GM19043 (cell line): ENCODE results near the gene C1orf210.

Source experiments
- ATAC-seq: cut with Tn5 transposase; IDR thresholded peaks from one replicate; pipeline ENCODE4 v1.9.1; 2021; ENCODE audit warnings: low read depth; ENCODE audit not compliant: unreplicated experiment

The C1orf210 gene

GRCh38 chr1:43312663-43313515 is 27.5 kb upstream of the C1orf210 start:
- ATAC-seq = no peak

- no peak for ATAC-seq
These were observed 26.8 kb upstream of the C1orf210 start for GRCh38 chr1:43312212-43312623.

GRCh38 chr1:43311521-43311920 is 26.1 kb upstream of the C1orf210 start:
- ATAC-seq = no peak

GRCh38 chr1:43309405-43310025 is 24.1 kb upstream of the C1orf210 start:
- ATAC-seq = no peak

GRCh38 chr1:43308635-43309404 is 23.4 kb upstream of the C1orf210 start:
- no peak for ATAC-seq

GRCh38 chr1:43307458-43308158 is 22.2 kb upstream of the C1orf210 start:
- no peak for ATAC-seq

- ATAC-seq = no peak
These were observed 21.5 kb upstream of the C1orf210 start for GRCh38 chr1:43306688-43307457.

- ATAC-seq = no peak
These were observed 20.7 kb upstream of the C1orf210 start for GRCh38 chr1:43305926-43306687.

GRCh38 chr1:43305461-43305860 is 20.1 kb upstream of the C1orf210 start:
- ATAC-seq = no peak

GRCh38 chr1:43304771-43305300 is 19.5 kb upstream of the C1orf210 start:
- no peak for ATAC-seq

GRCh38 chr1:43304314-43304681 is 18.9 kb upstream of the C1orf210 start:
- ATAC-seq = no peak

GRCh38 chr1:43303471-43304313 is 18.3 kb upstream of the C1orf210 start:
- ATAC-seq = no peak

- no peak for ATAC-seq
These were observed 17.5 kb upstream of the C1orf210 start for GRCh38 chr1:43302721-43303470.

GRCh38 chr1:43302201-43302600 is 16.8 kb upstream of the C1orf210 start:
- no peak for ATAC-seq

- no peak for ATAC-seq
These were observed 15.2 kb upstream of the C1orf210 start, which contains the start of gene TIE1 for GRCh38 chr1:43300378-43301094. Gene TIE1, plus strand, starts transcription at chr1:43300982. Its CDS starts 90 bp downstream, at chr1:43301072.

GRCh38 chr1:43299101-43299500 is 13.7 kb upstream of the C1orf210 start:
- no peak for ATAC-seq

GRCh38 chr1:43298055-43298454 is 12.7 kb upstream of the C1orf210 start:
- ATAC-seq = no peak
